CD8-positive, alpha-beta memory T cell (primary cell): ENCODE measurements around the gene ADD2. TPM values are rescaled to one million over a fixed set of nuclear protein-coding genes. Genes with fewer than 3 reads are reported as not detected.

ENCODE experiments used
- CTCF ChIA-PET: fragments of 350-600 bp; sonication (Branson Sonifier 250); formaldehyde crosslinking; loops from one replicate; lab custom pipeline; 2021; ENCODE audit warnings: antibody characterized with exemption; lab: Charles Lee
- POLR2A ChIA-PET: fragments of 350-600 bp; sonication (Branson Sonifier 250); formaldehyde crosslinking; loops from one replicate; lab custom pipeline; 2021; ENCODE audit warnings: antibody characterized with exemption; lab: Charles Lee
- DNase-seq, 5 donors: peaks; one replicate each; pipeline versions ENCODE4 v3.0.0 to v3.0.0-alpha.2; 2020 to 2022; ENCODE audit warnings: mixed read lengths in 1 of 5
- H3K27ac ChIP-seq: one replicate; pipeline ENCODE4 v1.7.0; 2013; ENCODE audit warnings: low read depth, mild to moderate bottlenecking, low read length, moderate library complexity
- H3K27me3 ChIP-seq: 2 replicates; pipeline ENCODE4 v1.7.0; 2013; ENCODE audit warnings: low read length, mild to moderate bottlenecking; ENCODE audit not compliant: insufficient read depth, poor library complexity, severe bottlenecking
- H3K36me3 ChIP-seq: 2 replicates; pipeline ENCODE4 v1.7.0; 2013; ENCODE audit warnings: mild to moderate bottlenecking, low read length, moderate library complexity; ENCODE audit not compliant: insufficient read depth
- H3K4me1 ChIP-seq: 2 replicates; pipeline ENCODE4 v1.7.0; 2013; ENCODE audit warnings: mild to moderate bottlenecking, low read length, moderate library complexity; ENCODE audit not compliant: insufficient read depth
- H3K4me3 ChIP-seq: 2 replicates; pipeline ENCODE4 v1.7.0; 2013; ENCODE audit warnings: mild to moderate bottlenecking, low read length
- H3K9me3 ChIP-seq: 2 replicates; pipeline ENCODE4 v1.7.0; 2013; ENCODE audit warnings: mild to moderate bottlenecking, low read length
- H3K27ac Mint-ChIP-seq, 8 donors: one replicate each; pipeline ENCODE4 v1.8.0; 2020 to 2021; ENCODE audit warnings: mixed read lengths in 8 of 8, mild to moderate bottlenecking in 6 of 8, inconsistent platforms in 3 of 8, moderate library complexity in 3 of 8
- H3K27me3 Mint-ChIP-seq, 2 donors: one replicate each; pipeline ENCODE4 v1.8.0; 2020 to 2021; ENCODE audit warnings: mixed read lengths in 2 of 2, mild to moderate bottlenecking in 1 of 2, moderate library complexity in 1 of 2
- H3K36me3 Mint-ChIP-seq, 3 donors: one replicate each; pipeline ENCODE4 v1.8.0; 2020 to 2021; ENCODE audit warnings: mixed read lengths in 3 of 3, inconsistent platforms in 1 of 3, mild to moderate bottlenecking in 1 of 3
- H3K4me1 Mint-ChIP-seq, 3 donors: one replicate each; pipeline ENCODE4 v1.8.0; 2020 to 2021; ENCODE audit warnings: mixed read lengths in 3 of 3, inconsistent platforms in 1 of 3, mild to moderate bottlenecking in 1 of 3
- H3K4me3 Mint-ChIP-seq, 7 donors: one replicate each; pipeline ENCODE4 v1.8.0; 2020 to 2021; ENCODE audit warnings: mixed read lengths in 7 of 7, mild to moderate bottlenecking in 6 of 7, moderate library complexity in 4 of 7, inconsistent platforms in 2 of 7
- H3K9me3 Mint-ChIP-seq, 5 donors: one replicate each; pipeline ENCODE4 v1.8.0; 2020 to 2022; ENCODE audit warnings: mixed read lengths in 5 of 5, mild to moderate bottlenecking in 3 of 5, moderate library complexity in 2 of 5, inconsistent platforms in 1 of 5
- polyA plus RNA-seq: library from polyadenylated mRNA; unstranded; fragments of 300-500 nt; fragmentation: Illumina TruSeq; gene quantifications from one replicate; pipeline ENCODE4 v1.2.3, GENCODE V29; 2021
- total RNA-seq, 2 experiments: library from RNA; stranded (reverse); gene quantifications; one replicate each; pipeline ENCODE4 v1.2.3, GENCODE V29; 2021

Gene ADD2
- total and polyA plus RNA-seq, 3 experiments from 2014 or later, result 0.18 to 1.2 (median 0.74) TPM

DNA sequence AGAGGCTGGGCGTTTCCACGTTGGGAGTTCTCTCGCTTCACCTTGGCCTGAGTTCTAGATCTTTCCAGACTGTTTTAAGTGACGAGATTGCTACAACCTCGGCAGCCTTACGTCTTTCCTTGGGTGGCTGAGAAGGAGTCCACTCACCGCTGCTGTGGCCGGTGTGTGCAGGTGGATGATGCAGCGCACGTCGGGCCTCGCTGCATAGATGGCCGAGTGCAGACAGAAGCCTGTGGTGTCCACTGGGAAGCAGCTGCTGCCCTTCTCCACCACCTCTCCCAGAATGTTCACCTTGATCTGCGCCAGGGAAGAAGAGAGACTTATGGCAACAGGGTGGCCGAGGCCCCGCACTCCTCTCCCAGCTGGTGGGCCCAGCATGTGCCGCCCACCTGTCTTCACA, 75.7 kb downstream of the ADD2 start:
- Mint-ChIP-seq H3K4me3 (no peak overlapping the region), H3K4me1 (no peaks in the 10 kb centered on the region), H3K9me3 (no peaks in the 10 kb centered on the region), H3K36me3 (no peaks in the 10 kb centered on the region), H3K27me3 (peaks cover 14 to 41% of the 10 kb centered on the region in 2 donors), H3K27ac (no peak overlapping the region)
- no peak overlapping the region for H3K27ac ChIP-seq
- H3K4me3 ChIP-seq, result no peak overlapping the region
- H3K27me3 ChIP-seq, result no peaks in the 10 kb centered on the region
- no peaks in the 10 kb centered on the region for H3K4me1 ChIP-seq
- ChIA-PET POLR2A (no interaction called here), CTCF (no interaction called here)
- no peak for DNase-seq
- H3K9me3 ChIP-seq, result no peaks in the 10 kb centered on the region
- H3K36me3 ChIP-seq, result no peaks in the 10 kb centered on the region

DNA sequence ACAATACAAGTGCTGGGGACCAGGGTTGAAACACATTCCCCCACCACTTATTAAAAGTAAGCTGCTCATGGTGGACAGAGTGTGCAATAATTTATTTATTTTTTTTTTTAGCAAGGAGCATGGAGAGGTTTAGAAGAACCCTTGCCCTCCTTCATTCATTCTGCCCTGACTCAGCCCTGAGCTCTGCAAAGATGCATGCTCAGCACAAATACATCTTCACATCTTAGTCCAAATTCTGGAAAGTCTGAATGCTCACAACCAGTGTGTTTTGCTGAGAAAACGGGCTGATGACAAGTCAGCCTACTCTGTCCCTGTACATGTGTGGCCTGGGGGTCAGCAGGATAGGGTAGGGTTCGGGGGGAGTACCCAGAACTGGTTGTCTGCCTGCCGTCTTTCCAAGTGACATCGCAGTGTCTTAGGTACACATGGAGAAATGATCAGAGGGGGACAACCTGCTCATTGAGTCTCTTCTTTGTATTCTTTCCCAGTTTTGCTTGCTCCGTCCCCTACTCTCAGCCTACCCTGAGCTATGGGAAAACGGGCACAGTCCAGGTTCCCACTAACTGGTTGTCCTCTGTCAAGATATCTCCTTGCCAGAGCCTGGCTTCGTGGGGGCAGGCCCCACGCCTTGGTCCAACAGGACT, 76.4 kb downstream of the ADD2 start:
- Histone ChIP-seq H3K4me3 (no peak overlapping the region), H3K27ac (no peak overlapping the region), H3K36me3 (no peaks in the 10 kb centered on the region), H3K27me3 (no peaks in the 10 kb centered on the region), H3K9me3 (no peaks in the 10 kb centered on the region), H3K4me1 (no peaks in the 10 kb centered on the region)
- Mint-ChIP-seq H3K36me3 (no peaks in the 10 kb centered on the region), H3K27me3 (peaks cover 10 to 46% of the 10 kb centered on the region in 2 donors), H3K9me3 (no peaks in the 10 kb centered on the region), H3K4me1 (no peaks in the 10 kb centered on the region), H3K27ac (peak overlapping the region in 1 of 8 donors; percentile 26), H3K4me3 (no peak overlapping the region)
- CTCF ChIA-PET, result no interaction called here
- no peak for DNase-seq
- POLR2A ChIA-PET, result no interaction called here

DNA sequence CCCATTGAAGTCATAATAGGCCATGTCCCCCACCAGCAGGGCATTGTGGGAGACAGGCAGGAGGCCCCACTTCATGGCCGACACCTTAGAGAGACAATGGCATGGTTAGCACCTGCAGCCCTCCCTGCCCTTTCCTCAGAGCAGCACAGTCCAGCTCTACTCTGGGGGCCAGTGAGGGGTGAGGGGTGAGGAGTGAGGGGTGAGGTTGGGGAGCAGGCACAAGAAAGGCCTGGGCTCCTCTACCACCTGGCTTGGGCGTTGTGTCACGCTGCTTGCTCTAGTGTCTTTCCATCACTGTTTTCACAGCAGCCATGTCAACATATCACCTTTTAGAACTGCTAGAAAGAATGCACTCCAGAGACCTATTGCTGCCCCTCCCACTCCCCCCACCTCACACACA, 77.2 kb downstream of the ADD2 start:
- H3K27me3 Mint-ChIP-seq, result peaks cover 12 to 51% of the 10 kb centered on the region in 2 donors
- H3K9me3 ChIP-seq, result no peaks in the 10 kb centered on the region
- H3K36me3 ChIP-seq, result no peaks in the 10 kb centered on the region
- ChIA-PET CTCF (no interaction called here), POLR2A (no interaction called here)
- H3K4me3 Mint-ChIP-seq, result peak overlapping the region in 1 of 7 donors; percentile 52
- H3K4me1 Mint-ChIP-seq, result no peaks in the 10 kb centered on the region
- H3K4me1 ChIP-seq, result no peaks in the 10 kb centered on the region
- no peaks in the 10 kb centered on the region for H3K9me3 Mint-ChIP-seq
- no peak for DNase-seq
- no peaks in the 10 kb centered on the region for H3K36me3 Mint-ChIP-seq
- H3K4me3 ChIP-seq, result no peak overlapping the region
- H3K27ac Mint-ChIP-seq, result no peak overlapping the region
- H3K27ac ChIP-seq, result no peak overlapping the region
- no peaks in the 10 kb centered on the region for H3K27me3 ChIP-seq

DNA sequence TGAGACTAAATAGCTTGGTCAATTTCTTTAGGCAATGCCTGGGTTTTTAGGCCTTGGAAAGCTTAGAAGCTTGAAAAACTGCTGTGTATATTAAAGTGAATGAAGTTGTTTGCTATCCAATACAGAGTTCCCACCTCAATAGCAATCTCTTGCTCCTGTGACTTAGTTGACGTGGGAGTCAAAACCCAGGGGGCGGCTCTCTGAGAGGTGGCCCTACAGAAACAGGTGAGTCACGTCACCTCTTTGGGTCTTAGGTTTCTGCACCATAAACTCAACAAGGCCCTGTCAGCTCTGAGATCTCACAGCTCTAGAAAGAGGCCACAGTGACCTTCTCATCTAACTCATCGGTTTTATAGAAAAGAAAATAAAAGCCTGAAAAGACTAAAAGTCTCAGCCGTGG, 79.6 kb downstream of the ADD2 start:
- Mint-ChIP-seq H3K9me3 (no peaks in the 10 kb centered on the region), H3K27me3 (peaks cover 11 to 42% of the 10 kb centered on the region in 2 donors), H3K36me3 (no peaks in the 10 kb centered on the region), H3K4me3 (no peak overlapping the region), H3K4me1 (no peaks in the 10 kb centered on the region), H3K27ac (no peak overlapping the region)
- POLR2A ChIA-PET, result no interaction called here
- H3K4me3 ChIP-seq, result no peak overlapping the region
- no peak overlapping the region for H3K27ac ChIP-seq
- H3K4me1 ChIP-seq, result no peaks in the 10 kb centered on the region
- H3K27me3 ChIP-seq, result no peaks in the 10 kb centered on the region
- CTCF ChIA-PET, result no interaction called here
- no peaks in the 10 kb centered on the region for H3K9me3 ChIP-seq
- DNase-seq, result no peak
- no peaks in the 10 kb centered on the region for H3K36me3 ChIP-seq

DNA sequence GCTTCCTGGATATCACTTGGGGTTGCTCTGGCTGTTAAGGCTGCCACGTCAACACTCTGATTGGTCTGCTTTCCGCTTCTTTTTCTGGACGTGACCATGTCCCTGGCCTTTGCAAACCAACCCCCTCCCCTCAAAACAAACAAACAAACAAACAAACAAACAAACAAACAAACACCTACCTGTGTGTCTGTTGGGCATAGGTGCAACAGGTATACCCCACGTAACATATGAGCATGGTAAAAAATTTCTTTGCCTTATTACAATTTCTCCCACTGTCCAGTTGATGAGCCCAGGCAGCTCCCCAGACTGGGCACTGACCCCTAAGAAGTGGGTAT, 80.6 kb downstream of the ADD2 start:
- Histone ChIP-seq H3K36me3 (no peaks in the 10 kb centered on the region), H3K27me3 (no peaks in the 10 kb centered on the region), H3K27ac (peak overlapping the region; percentile 1), H3K4me3 (no peak overlapping the region), H3K4me1 (no peaks in the 10 kb centered on the region), H3K9me3 (no peaks in the 10 kb centered on the region)
- ChIA-PET CTCF (no interaction called here), POLR2A (no interaction called here)
- no peaks in the 10 kb centered on the region for H3K9me3 Mint-ChIP-seq
- no peak for DNase-seq
- H3K27me3 Mint-ChIP-seq, result peaks cover 11 to 39% of the 10 kb centered on the region in 2 donors
- H3K4me3 Mint-ChIP-seq, result no peak overlapping the region
- H3K27ac Mint-ChIP-seq, result peak overlapping the region in 1 of 8 donors; percentile 83
- no peaks in the 10 kb centered on the region for H3K4me1 Mint-ChIP-seq
- H3K36me3 Mint-ChIP-seq, result no peaks in the 10 kb centered on the region

DNA sequence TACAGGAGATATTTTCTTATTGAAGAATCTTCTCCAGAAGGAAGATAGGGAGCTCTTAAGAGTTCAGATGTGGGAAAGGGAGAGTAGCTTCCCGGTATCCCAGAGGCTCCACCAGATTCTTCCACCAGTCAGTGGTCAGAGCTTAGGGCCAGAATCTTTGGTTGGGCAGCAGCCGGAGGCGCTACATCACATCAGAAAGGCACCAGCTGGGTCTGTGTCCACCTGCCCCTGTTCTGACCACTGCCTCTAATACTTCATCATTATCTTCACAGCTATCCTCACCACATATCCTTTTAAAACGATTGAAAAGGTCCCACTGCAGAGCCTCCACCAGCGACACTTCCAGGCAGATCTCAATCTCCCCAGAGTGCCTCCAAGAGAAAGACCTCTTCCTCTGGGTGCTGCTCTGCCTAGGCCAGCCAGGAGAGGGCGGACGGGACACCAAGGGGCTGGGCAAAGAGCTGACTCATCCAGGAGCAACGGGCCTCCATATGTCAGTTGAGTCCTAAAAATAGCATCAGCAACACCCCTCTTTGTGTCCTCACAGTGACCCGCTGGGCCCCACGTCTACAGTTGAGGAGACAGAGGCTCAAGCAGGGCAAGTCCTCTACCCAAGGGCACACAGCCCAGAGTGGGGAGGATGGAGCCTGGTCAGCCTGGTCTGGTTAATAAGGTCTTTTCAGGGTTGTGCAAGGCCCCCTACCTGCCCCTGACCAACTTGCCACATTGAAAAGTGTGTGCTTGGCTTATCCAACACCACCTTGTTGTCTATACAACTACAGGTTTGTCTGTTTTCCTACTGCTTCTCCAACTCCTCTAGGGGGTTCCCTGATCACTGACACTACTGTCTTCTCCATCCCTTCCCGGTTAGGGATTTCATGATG, 81.2 kb downstream of the ADD2 start:
- no peaks in the 10 kb centered on the region for H3K9me3 Mint-ChIP-seq
- H3K27me3 Mint-ChIP-seq, result peaks cover 11 to 34% of the 10 kb centered on the region in 2 donors
- DNase-seq, result no peak
- Histone ChIP-seq H3K27ac (peak overlapping the region; percentile 1), H3K36me3 (no peaks in the 10 kb centered on the region), H3K27me3 (no peaks in the 10 kb centered on the region), H3K9me3 (no peaks in the 10 kb centered on the region), H3K4me1 (no peaks in the 10 kb centered on the region), H3K4me3 (no peak overlapping the region)
- H3K27ac Mint-ChIP-seq, result peak overlapping the region in 1 of 8 donors; percentile 47
- ChIA-PET CTCF (no interaction called here), POLR2A (no interaction called here)
- H3K4me3 Mint-ChIP-seq, result no peak overlapping the region
- no peaks in the 10 kb centered on the region for H3K4me1 Mint-ChIP-seq
- no peaks in the 10 kb centered on the region for H3K36me3 Mint-ChIP-seq

DNA sequence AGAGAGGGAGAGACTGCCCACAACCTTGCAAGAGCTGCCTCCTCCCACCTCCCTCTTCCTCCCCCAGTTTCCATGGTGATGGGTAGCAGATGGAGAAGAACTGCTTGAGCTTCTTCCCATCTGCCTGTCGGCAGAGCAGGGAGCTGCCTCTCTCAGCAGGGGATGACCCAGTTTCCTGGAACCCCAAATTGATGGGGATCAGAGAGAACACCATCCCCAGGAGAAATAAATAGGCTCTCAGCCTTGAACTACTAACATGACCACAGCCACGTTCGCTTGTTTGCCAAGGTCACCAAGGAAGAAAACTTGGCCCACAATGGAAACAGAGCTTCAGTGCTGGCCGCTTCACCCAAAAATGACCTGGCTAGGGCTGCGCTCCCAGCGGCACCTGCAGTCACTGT, 82.2 kb downstream of the ADD2 start:
- no peaks in the 10 kb centered on the region for H3K36me3 ChIP-seq
- H3K27ac Mint-ChIP-seq, result no peak overlapping the region
- H3K27me3 Mint-ChIP-seq, result peaks cover 11 to 34% of the 10 kb centered on the region in 2 donors
- no peaks in the 10 kb centered on the region for H3K9me3 ChIP-seq
- no peaks in the 10 kb centered on the region for H3K36me3 Mint-ChIP-seq
- H3K9me3 Mint-ChIP-seq, result no peaks in the 10 kb centered on the region
- H3K4me1 Mint-ChIP-seq, result no peaks in the 10 kb centered on the region
- no peak overlapping the region for H3K4me3 Mint-ChIP-seq
- ChIA-PET POLR2A (no interaction called here), CTCF (no interaction called here)
- DNase-seq, result no peak
- H3K27ac ChIP-seq, result no peak overlapping the region
- no peaks in the 10 kb centered on the region for H3K27me3 ChIP-seq
- H3K4me1 ChIP-seq, result no peaks in the 10 kb centered on the region
- H3K4me3 ChIP-seq, result no peak overlapping the region

DNA sequence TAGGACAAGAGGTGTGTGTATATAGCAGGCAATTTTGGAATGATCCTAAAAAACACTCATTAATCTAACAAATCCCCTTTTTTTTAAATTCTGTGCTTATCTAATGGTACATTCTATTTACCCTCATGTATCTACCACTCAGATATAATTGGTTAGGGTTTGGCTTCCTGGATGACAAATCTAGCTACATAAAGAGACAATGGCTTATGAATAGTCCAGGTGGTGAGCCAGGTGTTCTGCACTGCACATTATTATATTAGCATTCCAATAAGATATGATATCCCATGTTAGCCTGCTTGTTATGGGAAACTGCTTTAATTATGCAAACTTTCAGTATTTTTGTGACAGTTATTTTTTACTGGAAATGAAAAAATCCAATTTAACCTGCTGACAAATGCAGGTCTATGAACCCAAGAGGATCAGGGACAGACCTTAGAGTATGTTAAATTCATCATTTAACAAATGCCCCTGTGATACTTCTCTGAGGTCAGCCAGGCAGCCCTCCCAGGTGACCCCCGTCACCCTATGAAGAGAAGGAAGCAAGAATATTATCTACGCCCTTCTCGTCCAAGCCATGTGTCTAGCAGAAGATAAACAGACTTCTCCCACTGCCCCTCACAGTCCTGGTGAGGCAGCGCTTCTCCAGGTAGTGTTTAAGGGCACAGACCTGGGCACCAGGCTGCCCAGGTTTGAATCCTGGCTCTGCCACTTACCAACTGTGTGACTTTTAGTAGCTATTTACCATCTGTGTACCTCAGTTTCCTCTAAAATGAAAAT, 83.0 kb downstream of the ADD2 start:
- peaks cover 7 to 34% of the 10 kb centered on the region in 2 donors for H3K27me3 Mint-ChIP-seq
- H3K27ac Mint-ChIP-seq, result no peak overlapping the region

More for the DNA sequence above, 83.0 kb downstream of the ADD2 start:
- no peaks in the 10 kb centered on the region for H3K4me1 ChIP-seq
- no peak for DNase-seq
- ChIA-PET POLR2A (no interaction called here), CTCF (no interaction called here)
- Mint-ChIP-seq H3K9me3 (no peaks in the 10 kb centered on the region), H3K36me3 (no peaks in the 10 kb centered on the region), H3K4me3 (no peak overlapping the region), H3K4me1 (no peaks in the 10 kb centered on the region)
- no peaks in the 10 kb centered on the region for H3K9me3 ChIP-seq
- H3K27me3 ChIP-seq, result no peaks in the 10 kb centered on the region
- no peak overlapping the region for H3K4me3 ChIP-seq
- no peak overlapping the region for H3K27ac ChIP-seq
- H3K36me3 ChIP-seq, result no peaks in the 10 kb centered on the region
